HuH-7 (cell line): ENCODE measurements around the gene GRP.
"Not testable (repeated sequence)": the region's sequence is repeated elsewhere in the genome, so short reads cannot be mapped to it uniquely, and the experiment has no call there.

ENCODE experiments used
- DNase-seq: peaks from one replicate; pipeline ENCODE4 v3.0.0; 2011; ENCODE audit warnings: low spot score

Gene GRP

DNA sequence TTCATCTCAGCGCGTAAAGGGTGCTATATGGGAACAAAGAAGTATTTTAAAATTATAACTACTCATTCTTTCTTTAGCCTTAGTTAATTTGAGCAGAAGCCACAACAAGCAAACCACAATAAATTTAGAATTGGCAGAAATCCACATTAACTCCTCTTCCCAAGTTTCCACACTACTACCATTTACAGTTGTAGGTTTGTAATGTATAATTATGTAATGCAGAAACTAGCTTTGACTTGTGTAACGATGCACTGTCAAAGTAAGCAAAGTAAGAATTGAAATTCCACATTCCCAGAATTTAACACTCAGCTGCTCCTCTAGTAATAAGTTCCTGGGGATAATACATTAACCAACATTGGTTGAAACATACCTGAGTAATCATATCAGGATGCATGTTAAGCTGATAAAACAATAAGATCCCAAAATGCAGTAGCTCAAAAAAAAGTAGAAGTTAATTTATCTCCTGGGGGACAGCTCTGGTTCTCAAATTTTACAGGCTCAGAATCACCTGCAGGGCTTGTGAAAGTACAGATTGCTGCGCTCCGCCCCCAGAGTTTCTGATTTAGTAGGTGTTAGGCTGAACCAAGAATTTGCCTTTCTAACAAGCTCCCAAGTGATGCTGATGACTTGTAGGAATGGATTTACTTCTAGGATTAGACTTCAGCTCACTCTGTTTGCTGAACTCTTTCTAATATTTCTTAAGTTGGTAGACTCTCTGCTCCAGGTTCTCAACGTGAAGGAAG, 9.9 kb downstream of the GRP start:
- no peak for DNase-seq

DNA sequence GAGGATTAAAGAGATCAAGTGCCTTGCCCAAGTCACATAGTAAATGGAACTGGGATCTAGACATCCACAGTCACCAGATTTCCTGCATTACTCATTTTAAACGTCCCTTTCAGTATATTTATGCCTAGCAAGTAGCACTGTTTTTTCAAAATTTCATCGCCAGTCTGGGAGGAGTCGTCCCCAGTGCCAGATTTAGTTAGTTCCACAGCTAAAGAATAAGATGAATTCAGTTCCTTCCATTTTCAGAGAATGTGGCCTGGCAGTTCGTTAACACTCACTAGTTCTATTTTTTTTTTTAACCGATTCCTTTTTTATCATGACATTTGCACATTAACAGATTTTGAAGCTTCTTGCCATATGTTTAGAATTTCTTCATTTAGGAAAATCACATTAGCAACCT, 11.2 kb downstream of the GRP start:
- DNase-seq = no peak

DNA sequence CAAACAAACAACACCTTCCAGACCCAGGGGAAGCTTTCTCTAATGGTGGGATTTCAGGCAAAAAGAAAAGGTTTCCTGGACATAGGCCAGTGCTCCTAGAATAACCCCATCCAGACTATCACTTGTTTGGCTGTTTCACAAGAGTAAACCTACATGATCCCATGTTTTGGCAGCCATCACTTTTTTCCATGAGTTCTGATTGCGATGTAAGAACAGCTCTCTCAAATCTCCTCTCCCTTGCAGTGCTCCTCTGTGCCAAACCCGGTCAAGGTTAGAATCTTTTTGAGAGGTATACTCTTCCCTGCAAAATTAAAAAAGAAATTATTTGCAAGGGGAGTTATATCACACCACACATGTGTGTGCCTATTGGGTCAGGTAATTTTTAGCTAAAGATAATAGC, 11.9 kb downstream of the GRP start:
- DNase-seq = no peak

DNA sequence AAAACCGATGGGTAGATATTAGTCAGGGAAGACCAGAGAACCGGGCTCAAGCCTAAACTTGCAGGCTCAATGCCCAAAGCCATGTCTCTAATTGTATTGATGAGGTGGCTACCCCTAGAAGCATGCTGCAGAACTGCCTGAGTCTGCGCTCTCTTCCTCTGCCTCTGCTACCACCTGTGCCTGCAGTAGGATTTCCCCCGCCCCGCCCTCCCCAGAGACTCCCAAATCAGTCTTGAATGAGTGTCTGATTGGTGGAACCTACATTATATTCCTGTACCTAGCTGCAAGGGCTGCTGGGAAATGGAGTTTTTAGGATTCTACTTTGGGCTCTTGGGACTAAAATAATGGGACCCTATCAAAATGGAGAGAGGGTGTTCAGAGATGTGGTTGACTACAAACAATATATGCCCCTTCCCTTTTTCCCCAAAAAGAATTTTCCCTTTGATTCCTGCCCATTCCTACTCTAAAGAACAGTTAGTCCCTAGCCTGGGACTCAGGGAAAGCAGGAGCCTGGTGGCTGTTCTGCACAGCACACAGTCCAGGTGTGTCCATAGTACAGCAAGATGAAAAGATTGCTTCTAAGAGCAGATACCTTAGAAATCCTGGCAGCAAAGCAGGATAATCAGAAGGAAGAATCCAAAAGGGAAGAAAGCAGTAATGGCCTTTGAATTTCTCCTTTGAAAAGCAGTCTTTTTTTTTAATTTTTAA, 12.5 kb downstream of the GRP start:
- DNase-seq = no peak

GRCh38 chr18:59233017-59233410, 13.1 kb downstream of the GRP start:
- DNase-seq = no peak

GRCh38 chr18:59238385-59238784, 18.4 kb downstream of the GRP start:
- no peak for DNase-seq

- no peak for DNase-seq
These were observed 19.7 kb downstream of the GRP start for GRCh38 chr18:59239642-59240041.

- DNase-seq = no peak
These were observed 22.9 kb downstream of the GRP start for GRCh38 chr18:59242906-59243305.

GRCh38 chr18:59246796-59247195, 26.8 kb downstream of the GRP start:
- no peak for DNase-seq

DNA sequence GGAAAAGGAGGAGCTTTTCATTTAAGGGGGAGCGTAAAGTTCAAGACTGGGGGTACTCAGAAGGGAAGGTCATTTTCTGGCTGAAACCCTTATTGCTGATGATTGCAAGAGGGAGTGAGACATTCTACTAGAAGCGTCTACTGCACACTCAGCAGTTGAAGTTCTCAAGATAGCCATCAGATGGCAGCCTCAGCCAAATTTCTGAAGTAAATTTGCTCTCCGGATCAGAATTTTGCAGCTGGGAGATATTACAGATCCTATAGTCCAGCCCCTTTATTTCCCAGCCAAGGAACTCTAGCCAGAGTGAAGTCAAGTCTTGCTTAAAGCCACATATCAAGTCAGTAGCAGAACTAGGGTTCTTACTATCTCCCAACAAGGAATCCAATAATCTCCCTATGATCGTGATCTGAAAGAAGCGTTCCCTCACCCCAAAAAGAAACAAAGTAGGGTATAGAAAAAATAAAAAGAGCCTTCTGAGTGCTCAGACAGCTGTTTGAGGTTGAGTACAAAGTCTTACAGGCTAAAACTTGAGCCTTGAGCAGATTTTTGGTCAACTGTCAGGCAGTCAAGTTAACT, 29.3 kb downstream of the GRP start:
- peak; percentile 66 for DNase-seq

- not testable (repeated sequence) for DNase-seq
These were observed 35.5 kb downstream of the GRP start for GRCh38 chr18:59255491-59255890.

GRCh38 chr18:59261842-59262241, 41.9 kb downstream of the GRP start:
- DNase-seq = not testable (repeated sequence)

GRCh38 chr18:59262243-59262642, 42.3 kb downstream of the GRP start:
- not testable (repeated sequence) for DNase-seq

- DNase-seq = no peak
These were observed 43.7 kb downstream of the GRP start for GRCh38 chr18:59263661-59264060.

- no peak for DNase-seq
These were observed 44.2 kb downstream of the GRP start for GRCh38 chr18:59264121-59264571.

DNA sequence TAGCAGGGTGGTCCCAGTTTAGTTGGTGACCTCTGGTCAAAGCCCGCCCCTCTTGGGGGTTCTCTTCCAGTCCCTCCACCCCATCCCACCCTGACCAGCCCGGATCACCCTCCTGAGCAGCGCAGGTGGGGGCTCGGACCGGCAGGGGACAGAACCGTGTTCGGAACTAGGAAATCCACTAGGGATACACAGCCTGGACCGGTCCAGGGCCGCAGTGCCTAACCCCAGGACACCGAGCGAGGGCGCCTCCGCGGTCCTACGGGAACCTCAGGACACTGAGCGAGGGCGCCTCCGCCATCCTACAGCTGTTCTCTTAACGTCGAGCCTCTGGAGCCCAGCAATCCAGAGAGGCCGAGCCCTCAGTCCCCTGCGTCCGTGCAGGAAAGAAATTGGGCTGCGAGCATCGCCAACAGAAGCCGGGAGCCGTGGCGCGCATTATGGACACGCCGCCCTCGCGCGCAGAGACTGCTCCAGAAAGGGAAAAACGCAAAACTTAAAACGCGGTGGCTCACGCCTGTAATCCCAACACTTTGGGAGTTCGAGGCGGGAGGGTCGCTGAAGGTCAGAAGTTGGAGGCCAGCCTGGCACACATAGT, 44.8 kb downstream of the GRP start:
- DNase-seq = no peak

GRCh38 chr18:59265246-59265973, 45.5 kb downstream of the GRP start:
- no peak for DNase-seq

- no peak for DNase-seq
These were observed 46.0 kb downstream of the GRP start for GRCh38 chr18:59265974-59266369.

GRCh38 chr18:59266459-59266858, 46.5 kb downstream of the GRP start:
- no peak for DNase-seq

DNA sequence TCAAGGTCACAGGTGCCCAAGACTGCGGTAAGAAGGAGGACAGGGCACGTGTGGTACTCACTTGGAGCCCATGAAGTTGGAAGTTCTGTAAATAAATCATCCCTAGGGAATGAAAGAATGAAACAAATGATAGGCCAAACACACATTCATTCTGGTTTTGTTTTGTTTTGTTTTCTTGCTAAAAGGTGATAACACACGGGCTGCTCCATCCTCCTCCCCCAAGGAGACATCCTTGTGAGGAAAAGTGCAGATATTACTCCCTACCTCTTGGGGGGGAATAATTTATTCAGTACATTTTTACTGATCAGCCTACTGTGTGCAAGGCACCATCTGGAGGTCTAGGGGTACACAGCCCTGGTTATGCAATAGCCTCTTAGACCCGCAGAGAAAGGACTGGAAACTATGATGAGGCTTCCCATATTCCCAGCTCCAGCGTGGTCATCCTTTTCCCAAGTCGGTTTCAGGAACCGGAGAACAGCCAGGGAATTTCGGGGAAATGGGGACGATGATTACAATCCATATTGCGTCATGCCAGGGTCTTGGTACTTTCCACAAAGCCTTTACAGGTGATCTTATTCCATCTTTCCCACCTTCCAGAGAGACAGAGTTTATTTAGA, 47.0 kb downstream of the GRP start:
- DNase-seq = no peak

- no peak for DNase-seq
These were observed 47.7 kb downstream of the GRP start for GRCh38 chr18:59267503-59268126.
